ENCODE measurements around the gene SMIM45.

SMIM45 gene

GRCh38 chr22:41915035-41915785, 36.7 kb upstream of the SMIM45 start, which contains the start of gene SHISA8:
TSS of gene SHISA8 (minus strand) at chr22:41915074. CDS start at chr22:41914667, 407 bp downstream.
- peak in 5 of 58 donors; percentile 13 to 37 (median 28) for DNase-seq

GRCh38 chr22:41915786-41916493, 36.0 kb upstream of the SMIM45 start:
- DNase-seq, result no peak

DNA sequence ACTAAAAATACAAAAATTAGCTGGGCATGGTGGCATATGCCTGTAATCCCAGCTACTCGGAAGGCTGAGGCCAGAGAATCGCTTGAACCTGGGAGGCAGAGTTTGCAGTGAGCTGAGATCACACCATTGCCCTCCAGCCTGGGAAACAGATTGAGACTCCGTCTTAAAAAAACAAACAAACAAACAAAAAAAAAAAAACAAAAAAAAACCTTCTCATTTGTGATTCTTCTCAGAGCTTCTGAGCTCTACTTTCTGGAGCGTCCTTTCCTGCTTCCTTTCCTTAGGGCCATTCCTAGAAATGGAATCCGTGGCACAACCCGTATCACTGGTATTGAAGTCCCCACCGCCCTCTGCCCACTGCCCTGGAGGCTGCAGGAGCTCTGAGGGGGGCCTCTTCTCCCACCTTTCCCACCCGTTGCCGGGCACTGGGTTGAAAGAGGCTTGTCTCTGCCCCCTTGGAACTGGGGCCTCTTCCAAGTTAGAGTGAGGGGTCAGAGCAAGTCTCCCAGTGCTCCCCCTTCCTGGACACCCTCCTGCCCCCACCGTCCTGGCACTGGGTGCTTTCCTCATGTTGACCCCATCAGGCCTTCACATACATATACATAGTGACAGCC, 35.1 kb upstream of the SMIM45 start:
- DNase-seq, result no peak

- DNase-seq, result no peak
Observed at GRCh38 chr22:41917375-41917902, 34.5 kb upstream of the SMIM45 start.

DNA sequence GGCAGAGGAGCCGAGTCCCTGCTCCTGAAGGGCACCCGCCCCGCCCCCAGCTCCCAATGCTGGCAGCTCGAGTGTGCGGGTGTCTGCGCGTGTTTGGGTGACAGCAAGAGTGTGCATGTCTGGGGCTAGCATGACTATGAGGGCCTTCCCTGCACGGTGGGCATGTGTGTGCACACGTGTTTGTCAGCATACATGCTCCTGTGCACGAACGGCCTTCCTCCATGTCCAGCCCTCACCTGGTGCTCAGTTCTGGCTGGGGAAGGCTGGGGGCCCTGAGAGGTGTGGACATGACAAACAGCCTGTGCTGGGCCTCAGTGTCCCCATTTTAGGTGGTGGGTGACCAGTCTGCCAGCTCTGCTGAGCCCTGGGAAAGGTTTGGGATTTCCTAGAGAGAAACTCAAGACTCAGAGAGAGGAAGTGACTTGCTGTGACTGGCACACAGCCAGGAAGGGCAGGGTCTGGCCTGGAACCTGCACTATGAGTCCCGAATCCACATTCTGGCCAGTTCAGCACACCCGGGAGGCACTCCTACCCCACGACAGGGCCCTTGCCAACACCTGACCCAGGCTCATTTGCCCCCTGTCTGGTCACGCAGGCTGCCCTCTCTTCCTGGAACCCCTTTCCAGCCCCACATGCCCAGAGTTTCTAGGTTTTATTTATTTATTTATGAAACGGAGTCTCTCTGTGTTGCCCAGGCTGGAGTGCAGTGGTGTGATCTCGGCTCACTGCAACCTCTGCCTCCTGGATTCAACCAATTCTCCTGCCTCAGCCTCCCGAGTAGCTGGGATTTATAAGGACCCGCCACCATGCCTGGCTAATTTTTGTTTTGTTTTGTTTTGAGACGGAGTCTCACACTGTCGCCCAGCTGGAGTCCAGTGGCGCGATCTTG, 33.8 kb upstream of the SMIM45 start:
- DNase-seq, result peak in 8 of 58 donors; percentile 9 to 49 (median 18)

DNA sequence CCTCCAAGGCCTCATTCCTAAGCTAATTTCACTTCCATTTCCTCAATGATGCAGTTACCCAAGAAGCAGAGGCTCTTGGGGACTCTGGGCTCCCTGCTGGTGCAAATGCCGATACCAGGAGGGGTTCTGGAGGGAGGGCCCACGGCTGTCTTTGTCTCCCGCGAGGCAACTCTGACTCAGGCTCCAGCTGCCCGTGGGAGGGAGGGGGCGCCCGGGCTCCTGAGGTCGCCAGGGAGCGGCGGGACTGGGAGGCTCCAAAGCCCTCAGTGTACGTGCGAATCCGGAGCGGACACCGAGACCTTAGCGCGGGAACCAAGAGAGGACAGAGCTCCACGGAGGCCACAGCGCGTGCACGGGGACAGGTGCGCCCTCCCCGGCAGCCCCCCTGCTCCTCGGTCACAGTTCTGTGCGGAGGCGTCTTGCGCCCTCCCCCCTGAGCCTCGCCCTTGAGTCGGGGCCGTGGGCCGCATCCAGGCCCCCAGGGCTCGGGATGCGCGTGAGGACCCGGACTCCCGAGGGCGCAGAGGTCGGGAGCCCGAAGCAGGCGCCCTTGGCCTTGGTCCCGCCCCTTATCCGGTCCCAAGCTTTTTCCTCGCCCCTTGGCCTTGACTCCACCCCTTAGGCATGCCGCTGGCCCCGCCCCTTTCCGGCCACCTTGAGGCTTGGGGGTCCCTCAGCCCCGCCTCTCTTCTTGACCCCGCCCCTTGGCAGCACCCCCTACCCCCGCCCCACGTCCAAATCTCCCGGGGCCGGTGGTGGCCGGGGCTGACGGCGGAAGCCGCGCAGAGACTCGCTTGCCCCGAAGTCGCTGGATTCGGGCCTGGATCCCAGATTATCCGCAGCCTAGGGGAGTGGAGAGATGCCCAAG, 32.4 kb upstream of the SMIM45 start:
- peak in 13 of 58 donors; percentile 5 to 38 (median 15) for DNase-seq

- DNase-seq, result peak in 17 of 58 donors; percentile 12 to 59 (median 26)
Observed at GRCh38 chr22:41920271-41920976, 31.5 kb upstream of the SMIM45 start.

GRCh38 chr22:41922328-41922727, 29.6 kb upstream of the SMIM45 start:
- no peak for DNase-seq

DNA sequence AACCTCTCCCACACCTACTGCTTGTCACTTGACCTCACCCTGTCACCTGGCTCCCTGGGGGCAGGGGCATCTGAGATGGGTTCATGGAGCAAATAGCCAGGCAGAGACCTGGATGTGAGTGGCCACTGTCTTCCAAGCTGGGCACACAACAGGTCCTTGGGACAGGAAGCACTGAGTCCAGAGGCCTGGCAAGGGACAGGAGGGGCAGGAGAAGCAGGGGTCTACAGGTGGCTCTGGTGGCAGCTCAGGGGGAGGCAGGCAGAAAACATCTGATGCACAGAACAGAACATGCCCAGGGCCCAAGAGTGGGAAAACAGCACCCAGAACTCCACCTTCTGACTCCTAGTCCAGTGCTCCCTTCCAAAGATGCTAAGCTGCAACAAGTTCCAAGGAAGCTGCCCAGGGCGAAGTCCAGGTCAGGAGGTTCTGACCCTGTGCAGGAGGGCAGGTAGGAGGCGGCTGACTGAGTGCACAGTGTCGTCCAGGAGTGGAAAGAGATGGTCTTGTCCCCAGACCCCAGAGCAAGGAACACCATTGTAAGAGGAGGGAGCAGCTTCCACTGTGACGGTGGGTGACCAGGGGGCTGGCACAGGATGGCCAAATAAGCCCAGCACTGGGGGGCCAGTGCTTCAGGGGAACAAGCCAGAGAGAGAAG, 28.9 kb upstream of the SMIM45 start:
- no peak for DNase-seq

DNA sequence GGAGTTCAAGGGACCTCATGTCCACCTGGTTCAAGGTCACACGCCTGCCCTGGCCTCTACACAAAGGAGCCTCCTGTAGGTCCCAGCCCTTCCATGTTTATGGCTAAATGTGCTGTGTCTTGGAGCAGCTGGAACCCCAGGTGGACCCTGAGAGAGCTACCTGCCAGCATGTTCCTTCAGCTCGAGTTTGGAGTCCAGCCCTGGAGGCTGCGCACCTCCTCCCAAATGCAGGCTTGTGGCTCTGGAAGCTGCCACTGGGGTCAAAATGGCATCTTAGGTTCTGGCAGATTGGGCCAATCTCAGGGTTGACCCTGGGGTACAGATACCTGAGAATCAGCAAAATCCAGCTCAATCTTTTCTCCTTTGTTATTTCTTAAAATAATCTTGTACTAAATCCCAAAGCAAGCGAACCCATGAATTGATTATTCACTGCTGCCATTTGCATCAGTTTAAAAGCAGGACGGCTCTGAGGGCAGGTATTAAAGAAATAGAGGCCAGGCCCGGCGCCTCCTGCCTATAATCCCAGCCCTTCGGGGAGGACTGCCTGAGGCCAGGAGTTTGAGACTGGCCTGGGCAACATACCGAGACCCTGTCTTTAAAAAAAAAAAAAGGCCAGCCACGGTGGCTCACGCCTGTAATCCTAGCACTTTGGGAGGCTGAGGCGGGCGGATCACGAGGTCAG, 28.2 kb upstream of the SMIM45 start:
- no peak for DNase-seq

- DNase-seq, result peak in 17 of 58 donors; percentile 8 to 43 (median 23)
Observed at GRCh38 chr22:41925783-41926460, 26.0 kb upstream of the SMIM45 start.

DNA sequence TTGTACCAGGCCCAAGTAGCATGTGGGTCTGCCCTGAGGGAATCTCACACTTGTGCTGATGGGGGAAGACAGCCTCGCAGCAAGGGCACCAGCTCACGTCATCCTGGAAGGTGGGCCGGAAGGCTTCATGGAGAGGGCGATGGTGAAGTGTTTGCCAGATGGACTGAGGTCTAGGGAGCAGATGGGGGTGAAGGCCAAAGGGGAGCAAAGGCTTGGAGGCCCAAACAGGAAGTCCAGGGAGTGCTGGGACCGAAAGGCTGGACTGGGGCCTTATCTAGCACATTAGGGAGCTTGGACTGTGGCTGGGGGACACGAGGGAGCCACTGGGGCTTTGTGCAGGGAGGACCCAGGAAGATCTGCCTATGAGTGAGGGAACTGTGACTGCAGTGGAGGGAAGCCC, 24.1 kb upstream of the SMIM45 start:
- DNase-seq, result no peak

GRCh38 chr22:41928593-41929417, 23.1 kb upstream of the SMIM45 start:
- no peak for DNase-seq

DNA sequence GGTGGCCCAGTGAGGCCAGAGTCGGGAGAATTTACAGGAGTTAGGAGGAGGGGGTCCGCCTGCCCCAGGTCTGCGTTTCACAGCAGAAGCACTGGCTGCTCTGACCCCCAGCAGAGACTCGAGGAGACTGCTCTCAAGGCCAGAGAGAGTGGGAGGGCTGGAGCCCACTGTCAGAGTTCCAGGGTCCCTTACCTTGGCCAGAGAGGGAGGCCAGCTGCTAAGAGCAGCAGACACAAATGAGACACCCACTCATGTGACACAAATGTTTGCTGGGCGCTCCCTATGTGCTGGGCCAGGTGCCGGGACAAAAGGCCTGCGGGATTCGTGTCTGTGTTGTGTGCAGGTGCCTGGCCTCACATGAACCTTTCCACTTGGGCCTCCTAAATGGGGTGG, 22.5 kb upstream of the SMIM45 start:
- DNase-seq, result no peak

DNA sequence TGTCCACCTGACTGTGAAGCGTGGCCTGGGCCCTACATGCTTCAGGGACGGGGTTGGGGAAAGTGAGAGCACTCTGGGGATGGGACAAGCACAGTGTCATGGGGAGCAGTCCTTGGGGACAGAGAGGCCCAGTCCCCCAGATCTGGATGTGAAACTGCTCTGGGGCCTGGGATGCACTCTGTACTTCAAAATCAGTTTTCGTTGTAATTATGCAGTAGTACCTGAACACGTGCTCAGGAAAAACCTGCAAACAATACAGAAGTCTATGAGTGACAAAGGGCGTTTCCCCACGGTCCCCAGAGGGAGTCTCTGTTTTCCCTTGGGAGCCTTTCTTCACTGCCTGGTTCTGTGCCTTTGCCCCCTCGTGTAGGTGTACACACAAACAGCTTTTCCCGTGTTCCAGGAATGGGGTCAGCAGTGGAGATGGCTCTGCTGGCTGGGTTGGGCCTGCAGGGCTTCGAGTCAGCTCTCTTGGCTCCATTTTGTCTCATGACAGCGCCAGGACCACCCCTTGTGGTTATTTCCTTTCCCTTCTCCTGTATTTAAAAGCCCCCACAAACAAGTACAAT, 20.2 kb upstream of the SMIM45 start:
- no peak for DNase-seq

DNA sequence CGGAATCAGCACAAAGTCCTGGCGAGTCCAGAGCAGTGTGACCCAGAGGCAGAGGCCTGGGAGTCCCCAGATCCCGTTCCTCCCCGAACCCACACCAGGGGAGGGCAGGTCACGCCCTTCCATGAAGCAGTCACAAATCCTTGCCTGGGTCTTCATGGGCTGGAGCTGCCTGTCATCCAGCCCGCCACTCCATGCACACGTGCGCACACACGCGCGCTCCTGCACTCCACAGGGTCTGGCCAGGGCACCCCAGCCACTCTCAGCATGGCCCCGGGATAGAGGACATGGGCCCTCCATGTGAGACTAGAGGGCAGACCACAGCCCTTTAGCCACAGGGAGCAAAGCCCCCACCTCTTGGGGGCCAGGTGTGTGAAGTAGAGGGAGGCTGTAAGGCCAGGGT, 19.6 kb upstream of the SMIM45 start:
- no peak for DNase-seq

All from anterior cingulate cortex (tissue), 58 donors.